WTC11 (cell line): ENCODE data around the gene EZR. TPM values are rescaled to one million over a fixed set of nuclear protein-coding genes. Genes with fewer than 3 reads are reported as not detected.

ENCODE experiments used
- ATAC-seq: fragments of 200-7000 bp; cut with Tn5 transposase; 2 replicates; pipeline ENCODE4 v1.10.0; 2021; ENCODE audit warnings: mild to moderate bottlenecking, moderate library complexity
- CTCF ChIA-PET: fragments of 300-600 bp; sonication (Branson Sonifier 250); formaldehyde crosslinking; loops from one replicate; lab custom pipeline; 2021; ENCODE audit warnings: antibody characterized with exemption; lab: Charles Lee
- POLR2A ChIA-PET: fragments of 350-600 bp; sonication (Branson Sonifier 250); formaldehyde crosslinking; loops from one replicate; lab custom pipeline; 2021; ENCODE audit warnings: antibody characterized with exemption; lab: Charles Lee
- DNase-seq: peaks from one replicate; pipeline ENCODE4 v3.0.0; 2021; ENCODE audit warnings: low spot score
- H3K27ac Mint-ChIP-seq: 2 replicates; pipeline ENCODE4 v1.8.0; 2021; ENCODE audit warnings: mixed read lengths
- H3K27me3 Mint-ChIP-seq: 2 replicates; pipeline ENCODE4 v1.8.0; 2021; ENCODE audit warnings: low read depth, mild to moderate bottlenecking, moderate library complexity, mixed read lengths
- H3K36me3 Mint-ChIP-seq: 2 replicates; pipeline ENCODE4 v1.8.0; 2021; ENCODE audit warnings: mixed read lengths
- H3K4me1 Mint-ChIP-seq: 2 replicates; pipeline ENCODE4 v1.8.0; 2022; ENCODE audit warnings: mixed read lengths
- H3K4me3 Mint-ChIP-seq: 2 replicates; pipeline ENCODE4 v1.8.0; 2021; ENCODE audit warnings: mild to moderate bottlenecking, moderate library complexity, mixed read lengths
- H3K9me3 Mint-ChIP-seq: 2 replicates; pipeline ENCODE4 v1.8.0; 2021; ENCODE audit warnings: mixed read lengths
- ATF6 ChIP-seq: sonication (generic); formaldehyde crosslinking; IDR thresholded peaks from 2 replicates; pipeline ENCODE4 v1.8.1; 2023; ENCODE audit warnings: mild to moderate bottlenecking, missing genetic modification reagents
- E2F1 ChIP-seq: sonication (generic); formaldehyde crosslinking; IDR thresholded peaks from 2 replicates; pipeline ENCODE4 v1.8.0; 2022; ENCODE audit warnings: mild to moderate bottlenecking, missing genetic modification reagents
- ESRRA ChIP-seq: sonication (generic); formaldehyde crosslinking; IDR thresholded peaks from 2 replicates; pipeline ENCODE4 v1.8.1; 2022; ENCODE audit warnings: mild to moderate bottlenecking, missing genetic modification reagents, borderline replicate concordance
- FOXK1 ChIP-seq: sonication (generic); formaldehyde crosslinking; IDR thresholded peaks from 2 replicates; pipeline ENCODE4 v1.8.0; 2022; ENCODE audit warnings: mild to moderate bottlenecking, moderate library complexity, missing genetic modification reagents
- JAZF1 ChIP-seq: fragments of 250-450 bp; sonication (Bioruptor Pico); IDR thresholded peaks from 2 replicates; pipeline ENCODE4 v1.9.0; 2021; ENCODE audit warnings: moderate library complexity, mild to moderate bottlenecking, inconsistent platforms
- JUN ChIP-seq: sonication (generic); formaldehyde crosslinking; IDR thresholded peaks from 2 replicates; pipeline ENCODE4 v1.8.0; 2023; ENCODE audit warnings: mild to moderate bottlenecking, missing genetic modification reagents
- NR2C2 ChIP-seq: sonication (generic); formaldehyde crosslinking; IDR thresholded peaks from 2 replicates; pipeline ENCODE4 v1.8.0; 2022; ENCODE audit warnings: mild to moderate bottlenecking, missing genetic modification reagents
- PREB ChIP-seq: sonication (generic); formaldehyde crosslinking; IDR thresholded peaks from 2 replicates; pipeline ENCODE4 v1.8.1; 2022; ENCODE audit warnings: mild to moderate bottlenecking, missing genetic modification reagents, moderate library complexity, borderline replicate concordance
- PRRX2 ChIP-seq: fragments of 250-450 bp; sonication (Bioruptor Pico); IDR thresholded peaks from 2 replicates; pipeline ENCODE4 v1.8.0; 2021; ENCODE audit warnings: mild to moderate bottlenecking
- RELA ChIP-seq: sonication (generic); formaldehyde crosslinking; IDR thresholded peaks from 2 replicates; pipeline ENCODE4 v1.8.1; 2022; ENCODE audit warnings: missing genetic modification reagents, mild to moderate bottlenecking, borderline replicate concordance
- RORB ChIP-seq: fragments of 250-450 bp; sonication (Bioruptor Pico); IDR thresholded peaks from 2 replicates; pipeline ENCODE4 v1.9.0; 2021; ENCODE audit warnings: mild to moderate bottlenecking
- TEAD1 ChIP-seq: sonication (generic); formaldehyde crosslinking; IDR thresholded peaks from 2 replicates; pipeline ENCODE4 v1.8.0; 2022; ENCODE audit warnings: mild to moderate bottlenecking, missing genetic modification reagents
- TEAD4 ChIP-seq: sonication (generic); formaldehyde crosslinking; IDR thresholded peaks from 2 replicates; pipeline ENCODE4 v1.8.0; 2022; ENCODE audit warnings: mild to moderate bottlenecking, missing genetic modification reagents
- TP53 ChIP-seq: sonication (generic); formaldehyde crosslinking; IDR thresholded peaks from 2 replicates; pipeline ENCODE4 v1.8.1; 2023; ENCODE audit warnings: mild to moderate bottlenecking, missing genetic modification reagents
- USF2 ChIP-seq: sonication (generic); formaldehyde crosslinking; IDR thresholded peaks from 2 replicates; pipeline ENCODE4 v1.8.1; 2023; ENCODE audit warnings: mild to moderate bottlenecking, missing genetic modification reagents, moderate library complexity
- ZNF121 ChIP-seq: sonication (generic); formaldehyde crosslinking; IDR thresholded peaks from 2 replicates; pipeline ENCODE4 v1.8.0; 2023; ENCODE audit warnings: missing genetic modification reagents
- ZNF219 ChIP-seq: sonication (generic); formaldehyde crosslinking; IDR thresholded peaks from 2 replicates; pipeline ENCODE4 v1.8.0; 2023; ENCODE audit warnings: missing genetic modification reagents, mild to moderate bottlenecking, borderline replicate concordance
- ZNF416 ChIP-seq: fragments of 250-450 bp; sonication (Bioruptor Pico); IDR thresholded peaks from 2 replicates; pipeline ENCODE4 v1.9.0; 2021; ENCODE audit warnings: mild to moderate bottlenecking, inconsistent platforms
- ZNF425 ChIP-seq: fragments of 250-450 bp; sonication (Bioruptor Pico); conservative IDR thresholded peaks from 2 replicates; pipeline ENCODE4 v1.9.0; 2021; ENCODE audit warnings: mild to moderate bottlenecking
- total RNA-seq: library from RNA; stranded (reverse); gene quantifications from 3 replicates; pipeline ENCODE4 v1.2.3, GENCODE V29; 2021

EZR gene
- total RNA-seq, 1 experiment from 2014 or later = 215 TPM

- ChIA-PET POLR2A (interaction anchor here (0.6 kb wide), 2 partner anchors 36 to 196 kb away, joined by 4 read pairs; no protein-coding TSS in a partner anchor), CTCF (interaction anchor here (0.6 kb wide), 2 partner anchors 22 to 27 kb away, joined by 3 read pairs; no protein-coding TSS in a partner anchor)
- H3K36me3 Mint-ChIP-seq = peaks cover 90% of the 10 kb centered on the region
These were observed 44.3 kb downstream of the EZR start for GRCh38 chr6:158774717-158775449.

GRCh38 chr6:158773581-158774449, 45.4 kb downstream of the EZR start:
- H3K36me3 Mint-ChIP-seq = peaks cover 94% of the 10 kb centered on the region
- peak overlapping the region; percentile 95 for H3K27ac Mint-ChIP-seq
- DNase-seq (no peak), ATAC-seq (no peak)
- no peaks in the 10 kb centered on the region for H3K27me3 Mint-ChIP-seq
- H3K9me3 Mint-ChIP-seq = no peaks in the 10 kb centered on the region
- peaks cover 19% of the 10 kb centered on the region for H3K4me1 Mint-ChIP-seq
- ChIA-PET CTCF (interaction anchor here (0.6 kb wide), 1 partner anchor 361 kb away, joined by 3 read pairs; no protein-coding TSS in a partner anchor), POLR2A (no interaction called here)
- H3K4me3 Mint-ChIP-seq = no peak overlapping the region
- no peak for TF ChIP-seq ESRRA (CRISPR knock-in tag)
- TF ChIP-seq USF2 = 0 out of 2 replicates have a peak, but pooled peaks have one; percentile 30
- TF ChIP-seq, all 79 proteins: peak for 1

More at GRCh38 chr6:158774717-158775449, 44.3 kb downstream of the EZR start:
- H3K9me3 Mint-ChIP-seq = no peaks in the 10 kb centered on the region
- peaks cover 19% of the 10 kb centered on the region for H3K4me1 Mint-ChIP-seq
- TF ChIP-seq NR2C2 = no peak
- no peak for TF ChIP-seq ZNF121 (CRISPR knock-in tag)
- no peak for TF ChIP-seq ZNF416
- TF ChIP-seq JAZF1 (CRISPR knock-in tag) = no peak
- no peak for TF ChIP-seq RORB (CRISPR knock-in tag)
- TF ChIP-seq TEAD4 (CRISPR knock-in tag) = no peak
- no peak for TF ChIP-seq PRRX2 (CRISPR knock-in tag)
- TF ChIP-seq RELA (CRISPR knock-in tag) = no peak
- TF ChIP-seq JUN (CRISPR knock-in tag) = no peak
- no peak for TF ChIP-seq ATF6 (CRISPR knock-in tag)
- no peak for TF ChIP-seq TEAD1 (CRISPR knock-in tag)
- no peak for TF ChIP-seq TP53 (CRISPR knock-in tag)
- H3K4me3 Mint-ChIP-seq = no peak overlapping the region
- ATAC-seq (no peak), DNase-seq (no peak)
- H3K27ac Mint-ChIP-seq = no peak overlapping the region; the same call in 1 of the 2 replicates
- no peaks in the 10 kb centered on the region for H3K27me3 Mint-ChIP-seq

GRCh38 chr6:158772851-158773371, 46.3 kb downstream of the EZR start:
- ChIA-PET POLR2A (no interaction called here), CTCF (no interaction called here)
- peak overlapping the region; percentile 95 for H3K27ac Mint-ChIP-seq
- H3K36me3 Mint-ChIP-seq = peaks cover 94% of the 10 kb centered on the region
- TF ChIP-seq PREB (CRISPR knock-in tag) (no peak), ZNF219 (no peak), ZNF425 (no peak), FOXK1 (CRISPR knock-in tag) (no peak), PRRX2 (CRISPR knock-in tag) (no peak), E2F1 (CRISPR knock-in tag) (no peak)
- H3K4me1 Mint-ChIP-seq = peaks cover 19% of the 10 kb centered on the region
- no peak overlapping the region for H3K4me3 Mint-ChIP-seq
- ATAC-seq = no peak
- DNase-seq = no peak
- no peaks in the 10 kb centered on the region for H3K27me3 Mint-ChIP-seq
- H3K9me3 Mint-ChIP-seq = no peaks in the 10 kb centered on the region
